Activated CD4-positive, alpha-beta T cell treated with anti-CD3 and anti-CD28 coated beads, Interleukin-2, amount 10 ng/mL, durations not matched to agents 24 days and 14 days (primary cell): ENCODE results near the gene SLC35A4. TPM values are rescaled to one million over a fixed set of nuclear protein-coding genes. Genes with fewer than 3 reads are reported as not detected.

Source experiments
- DNase-seq: peaks from one replicate; pipeline ENCODE4 v3.0.0; 2022
- H3K27ac Mint-ChIP-seq: one replicate; pipeline ENCODE4 v1.8.0; 2022; ENCODE audit warnings: mild to moderate bottlenecking, mixed read lengths
- H3K27me3 Mint-ChIP-seq: one replicate; pipeline ENCODE4 v1.8.0; 2022; ENCODE audit warnings: mixed read lengths
- H3K36me3 Mint-ChIP-seq: one replicate; pipeline ENCODE4 v1.8.0; 2022; ENCODE audit warnings: low read depth, mild to moderate bottlenecking, mixed read lengths
- H3K4me1 Mint-ChIP-seq: one replicate; pipeline ENCODE4 v1.8.0; 2021; ENCODE audit warnings: mixed read lengths
- H3K4me3 Mint-ChIP-seq: one replicate; pipeline ENCODE4 v1.8.0; 2022; ENCODE audit warnings: mild to moderate bottlenecking, moderate library complexity, mixed read lengths
- H3K9me3 Mint-ChIP-seq: one replicate; pipeline ENCODE4 v1.8.0; 2021; ENCODE audit warnings: mixed read lengths
- intact Hi-C: fragments of 100-400 bp; cut with micrococcal nuclease; formaldehyde crosslinking; loops from one replicate; pipeline ENCODE4 v1.15.1; 2023
- total RNA-seq: library from RNA; stranded (reverse); gene quantifications from 2 replicates; pipeline ENCODE4 v1.2.3, GENCODE V29; 2022

SLC35A4 gene
- total RNA-seq, 1 donor from 2014 or later: 105 TPM

DNA sequence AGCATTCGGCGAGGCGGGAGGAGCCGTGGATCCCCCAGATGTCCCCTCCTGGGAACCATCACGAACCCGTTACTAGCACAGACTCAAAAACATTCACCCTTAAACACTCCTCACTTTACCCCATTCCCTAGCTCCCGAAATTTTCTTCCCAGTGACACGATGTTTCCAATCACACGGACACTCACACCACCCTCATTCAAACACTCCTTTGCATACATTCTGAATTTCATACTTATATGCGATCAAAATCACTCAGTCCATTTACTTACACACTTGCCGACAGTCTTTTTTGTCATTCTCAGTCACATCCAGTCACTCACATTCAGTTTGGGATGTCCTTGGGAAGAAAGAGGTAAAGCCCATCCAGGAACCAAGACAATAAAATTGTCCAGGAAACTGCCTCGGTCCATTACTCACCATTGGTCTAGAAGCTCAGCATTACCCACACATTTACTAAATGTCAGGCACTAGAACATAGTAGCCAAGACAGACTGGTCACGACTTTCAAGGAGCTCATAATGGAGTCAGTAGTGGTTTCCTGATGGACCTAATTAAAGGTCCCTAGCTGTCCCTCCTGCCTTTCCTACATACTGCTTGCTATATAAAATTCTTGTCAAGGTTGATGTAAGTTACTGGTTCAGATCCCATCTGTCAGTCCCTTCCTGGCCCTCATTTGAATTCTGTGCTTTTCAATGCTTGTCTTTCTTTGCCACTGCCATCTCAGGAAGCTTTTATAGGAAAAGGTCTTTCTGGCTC, 574 bp downstream of the SLC35A4 start:
- H3K9me3 Mint-ChIP-seq: no peaks in the 10 kb centered on the region
- intact Hi-C loops: loop anchor here (2.0 kb wide), 1 partner anchor 136 kb away; the partner anchor contains the start of gene ZMAT2
- H3K4me1 Mint-ChIP-seq: peaks cover 54% of the 10 kb centered on the region
- H3K27me3 Mint-ChIP-seq: no peaks in the 10 kb centered on the region
- DNase-seq: peak; percentile 64
- peak overlapping the region; percentile 95 for H3K27ac Mint-ChIP-seq
- peaks cover 37% of the 10 kb centered on the region for H3K36me3 Mint-ChIP-seq
- H3K4me3 Mint-ChIP-seq: peak overlapping the region; percentile 93

DNA sequence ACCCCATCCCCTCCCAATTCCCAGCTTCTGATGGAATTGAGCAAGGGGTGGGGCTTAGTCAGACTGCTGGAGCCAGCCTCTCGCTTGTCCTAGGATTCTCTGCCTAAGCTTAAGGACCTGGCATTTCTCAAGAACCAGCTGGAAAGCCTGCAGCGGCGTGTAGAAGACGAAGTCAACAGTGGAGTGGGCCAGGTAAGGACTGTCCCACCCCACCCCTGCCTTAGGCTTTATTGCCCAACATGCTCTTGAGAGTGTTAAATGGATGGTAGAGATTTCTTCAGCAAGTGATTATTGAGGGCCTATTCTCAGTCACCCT, 1.1 kb downstream of the SLC35A4 start:
- intact Hi-C loops: loop anchor here (2.0 kb wide), 1 partner anchor 135 kb away; the partner anchor contains the start of gene ZMAT2
- peak; percentile 60 for DNase-seq
- peak overlapping the region; percentile 95 for H3K27ac Mint-ChIP-seq
- no peaks in the 10 kb centered on the region for H3K27me3 Mint-ChIP-seq
- H3K4me1 Mint-ChIP-seq: peaks cover 56% of the 10 kb centered on the region
- H3K36me3 Mint-ChIP-seq: peaks cover 35% of the 10 kb centered on the region
- H3K9me3 Mint-ChIP-seq: no peaks in the 10 kb centered on the region
- peak overlapping the region; percentile 93 for H3K4me3 Mint-ChIP-seq

GRCh38 chr5:140566665-140567064, 2.0 kb downstream of the SLC35A4 start:
- DNase-seq: no peak
- Mint-ChIP-seq H3K36me3 (peaks cover 36% of the 10 kb centered on the region), H3K4me1 (peaks cover 56% of the 10 kb centered on the region), H3K4me3 (peak overlapping the region; percentile 45), H3K9me3 (no peaks in the 10 kb centered on the region), H3K27me3 (no peaks in the 10 kb centered on the region), H3K27ac (peak overlapping the region; percentile 26)
- intact Hi-C loops: no loop called here

GRCh38 chr5:140567136-140567818, 2.6 kb downstream of the SLC35A4 start:
- H3K4me1 Mint-ChIP-seq: peaks cover 56% of the 10 kb centered on the region
- no peaks in the 10 kb centered on the region for H3K9me3 Mint-ChIP-seq
- peak overlapping the region; percentile 70 for H3K27ac Mint-ChIP-seq
- no peak for DNase-seq
- peaks cover 36% of the 10 kb centered on the region for H3K36me3 Mint-ChIP-seq
- peak overlapping the region; percentile 45 for H3K4me3 Mint-ChIP-seq
- no peaks in the 10 kb centered on the region for H3K27me3 Mint-ChIP-seq
- intact Hi-C loops: no loop called here

- H3K27ac Mint-ChIP-seq: peak overlapping the region; percentile 70
- intact Hi-C loops: no loop called here
- no peaks in the 10 kb centered on the region for H3K9me3 Mint-ChIP-seq
- no peak overlapping the region for H3K4me3 Mint-ChIP-seq
- DNase-seq: no peak
- H3K36me3 Mint-ChIP-seq: peaks cover 36% of the 10 kb centered on the region
- no peaks in the 10 kb centered on the region for H3K27me3 Mint-ChIP-seq
- H3K4me1 Mint-ChIP-seq: peaks cover 52% of the 10 kb centered on the region
Observed at GRCh38 chr5:140567871-140568270, 3.2 kb downstream of the SLC35A4 start.

- DNase-seq: no peak
- Mint-ChIP-seq H3K4me3 (peak overlapping the region; percentile 80), H3K36me3 (peaks cover 36% of the 10 kb centered on the region)
Observed at GRCh38 chr5:140568443-140569063, 3.9 kb downstream of the SLC35A4 start.

GRCh38 chr5:140569197-140569596, 4.6 kb downstream of the SLC35A4 start:
- H3K4me3 Mint-ChIP-seq: peak overlapping the region; percentile 80
- no peaks in the 10 kb centered on the region for H3K9me3 Mint-ChIP-seq
- intact Hi-C loops: no loop called here
- H3K36me3 Mint-ChIP-seq: peaks cover 36% of the 10 kb centered on the region
- no peaks in the 10 kb centered on the region for H3K27me3 Mint-ChIP-seq
- H3K27ac Mint-ChIP-seq: peak overlapping the region; percentile 92
- H3K4me1 Mint-ChIP-seq: peaks cover 42% of the 10 kb centered on the region
- peak; percentile 77 for DNase-seq

More at GRCh38 chr5:140568443-140569063, 3.9 kb downstream of the SLC35A4 start:
- Mint-ChIP-seq H3K27ac (peak overlapping the region; percentile 92), H3K27me3 (no peaks in the 10 kb centered on the region), H3K9me3 (no peaks in the 10 kb centered on the region), H3K4me1 (peaks cover 47% of the 10 kb centered on the region)
- intact Hi-C loops: no loop called here

DNA sequence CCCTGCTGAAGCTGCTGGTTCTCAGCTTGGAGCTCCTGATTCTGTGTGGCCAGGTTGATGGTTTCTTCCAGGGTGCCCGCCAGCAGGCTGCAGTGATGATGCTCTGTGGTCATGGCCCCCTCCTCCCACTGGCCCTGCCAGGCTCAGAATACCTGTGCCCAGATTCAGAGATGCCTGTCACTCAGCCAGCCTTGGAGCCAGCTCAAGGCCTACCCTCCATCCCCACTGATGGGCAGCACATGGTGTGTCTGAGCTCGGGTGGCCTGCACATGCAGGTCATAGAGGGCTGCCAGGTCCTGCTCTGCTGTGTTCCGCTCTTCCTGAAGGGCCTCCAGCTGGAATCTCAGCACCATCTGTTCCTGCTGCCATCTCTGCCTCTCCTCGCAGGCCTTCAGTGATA, 5.4 kb downstream of the SLC35A4 start:
- peaks cover 39% of the 10 kb centered on the region for H3K4me1 Mint-ChIP-seq

GRCh38 chr5:140570488-140570887, 5.9 kb downstream of the SLC35A4 start:
- H3K36me3 Mint-ChIP-seq: peaks cover 33% of the 10 kb centered on the region
- no peaks in the 10 kb centered on the region for H3K27me3 Mint-ChIP-seq
- no peak overlapping the region for H3K4me3 Mint-ChIP-seq
- intact Hi-C loops: no loop called here
- peaks cover 40% of the 10 kb centered on the region for H3K4me1 Mint-ChIP-seq
- no peaks in the 10 kb centered on the region for H3K9me3 Mint-ChIP-seq
- no peak for DNase-seq
- H3K27ac Mint-ChIP-seq: peak overlapping the region; percentile 64

More for the DNA sequence above, 5.4 kb downstream of the SLC35A4 start:
- Mint-ChIP-seq H3K27ac (peak overlapping the region; percentile 64), H3K9me3 (no peaks in the 10 kb centered on the region), H3K4me3 (no peak overlapping the region), H3K36me3 (peaks cover 33% of the 10 kb centered on the region), H3K27me3 (no peaks in the 10 kb centered on the region)
- DNase-seq: no peak
- intact Hi-C loops: no loop called here

DNA sequence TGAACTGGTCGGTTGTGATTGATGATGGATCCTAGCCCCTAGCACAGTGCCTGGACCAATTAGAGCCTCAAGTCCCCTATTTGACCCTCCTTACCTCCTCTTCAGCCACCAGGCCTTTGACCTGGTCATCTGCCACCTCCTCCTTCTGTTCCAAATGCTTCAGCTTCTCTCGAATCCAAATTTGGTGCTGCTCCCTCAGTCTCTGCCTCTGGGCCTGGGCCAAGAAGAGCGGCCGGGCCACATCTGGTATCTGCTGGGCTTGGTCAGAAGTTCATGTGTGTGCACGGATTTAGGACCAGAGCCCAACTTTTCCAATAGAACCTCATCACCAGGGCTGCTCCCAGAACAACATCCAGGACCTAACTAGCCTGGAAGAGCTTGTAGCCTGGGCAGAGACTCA, 6.5 kb downstream of the SLC35A4 start:
- Mint-ChIP-seq H3K36me3 (peaks cover 29% of the 10 kb centered on the region), H3K27me3 (no peaks in the 10 kb centered on the region), H3K4me1 (peaks cover 34% of the 10 kb centered on the region), H3K4me3 (no peak overlapping the region), H3K9me3 (no peaks in the 10 kb centered on the region), H3K27ac (no peak overlapping the region)
- DNase-seq: no peak
- intact Hi-C loops: no loop called here

DNA sequence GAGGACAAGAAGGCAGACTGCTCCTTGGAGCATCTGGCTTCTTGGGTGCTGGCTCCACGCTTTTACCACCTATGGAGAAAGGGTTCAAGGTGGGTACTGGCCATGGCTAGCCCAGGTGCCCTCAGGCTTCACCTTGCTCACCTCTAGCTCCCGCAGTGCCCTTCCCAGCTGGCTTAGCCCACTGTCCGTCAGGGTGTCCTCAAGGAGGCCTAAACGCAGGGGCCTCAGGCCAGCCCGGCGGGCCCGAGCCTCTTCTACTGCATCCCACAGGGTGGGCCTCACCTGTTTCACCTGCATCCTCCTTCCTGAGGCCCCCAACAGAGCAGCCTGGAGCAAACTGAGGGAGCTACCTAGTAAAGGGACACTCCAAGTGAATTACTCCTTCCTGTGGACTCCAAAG, 9.1 kb downstream of the SLC35A4 start:
- Mint-ChIP-seq H3K4me1 (peaks cover 21% of the 10 kb centered on the region), H3K27me3 (no peaks in the 10 kb centered on the region), H3K4me3 (no peak overlapping the region), H3K9me3 (no peaks in the 10 kb centered on the region), H3K36me3 (peaks cover 11% of the 10 kb centered on the region), H3K27ac (no peak overlapping the region)
- no peak for DNase-seq
- intact Hi-C loops: no loop called here

GRCh38 chr5:140574165-140574564, 9.5 kb downstream of the SLC35A4 start:
- Mint-ChIP-seq H3K36me3 (peaks cover 7% of the 10 kb centered on the region), H3K9me3 (no peaks in the 10 kb centered on the region), H3K4me1 (peaks cover 17% of the 10 kb centered on the region), H3K4me3 (no peak overlapping the region), H3K27ac (no peak overlapping the region), H3K27me3 (no peaks in the 10 kb centered on the region)
- intact Hi-C loops: no loop called here
- DNase-seq: no peak

DNA sequence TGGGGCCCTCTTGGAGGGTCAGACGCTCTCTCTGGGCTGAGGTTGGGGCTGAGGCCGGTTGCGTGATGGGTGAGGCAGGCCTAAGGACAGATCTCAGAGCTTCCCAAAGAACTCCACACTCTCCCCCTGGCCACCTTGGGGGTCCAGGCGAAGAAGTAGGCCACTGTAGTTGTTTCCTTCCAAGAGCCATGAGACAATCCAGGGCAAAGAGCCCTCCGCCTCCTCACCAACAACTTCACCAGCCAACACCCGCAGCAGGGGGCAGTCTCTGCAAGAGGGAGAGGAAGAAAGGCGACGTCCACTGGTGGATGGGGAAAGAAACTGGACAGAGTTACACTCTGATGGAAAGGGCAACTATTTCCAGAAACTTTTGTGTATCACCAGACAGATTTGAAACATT, 10.7 kb downstream of the SLC35A4 start:
- peaks cover 5% of the 10 kb centered on the region for H3K36me3 Mint-ChIP-seq
- peaks cover 10% of the 10 kb centered on the region for H3K4me1 Mint-ChIP-seq
- no peak overlapping the region for H3K4me3 Mint-ChIP-seq
- no peak for DNase-seq
- H3K9me3 Mint-ChIP-seq: no peaks in the 10 kb centered on the region
- intact Hi-C loops: no loop called here
- H3K27me3 Mint-ChIP-seq: peaks cover 2% of the 10 kb centered on the region
- H3K27ac Mint-ChIP-seq: no peak overlapping the region

GRCh38 chr5:140576776-140577201, 12.2 kb downstream of the SLC35A4 start:
- Mint-ChIP-seq H3K27ac (no peak overlapping the region), H3K27me3 (peaks cover 14% of the 10 kb centered on the region), H3K4me3 (no peak overlapping the region), H3K36me3 (no peaks in the 10 kb centered on the region), H3K9me3 (no peaks in the 10 kb centered on the region), H3K4me1 (peaks cover 10% of the 10 kb centered on the region)
- intact Hi-C loops: no loop called here
- no peak for DNase-seq
